K562 (cell line): ENCODE measurements around the gene STK16. TPM values are rescaled to one million over a fixed set of nuclear protein-coding genes. Genes with fewer than 3 reads are reported as not detected.
A peak's percentile ranks its signal among the peaks of the same experiment; 100 is the strongest.

Source experiments
- ARNT ChIP-seq, 2 experiments: fragments of 450-650 bp; IDR thresholded peaks; 2 replicates each; pipeline ENCODE4 v1.6.1; 2016; ENCODE audit warnings: mild to moderate bottlenecking in 1 of 2
- CHD4 ChIP-seq: fragments of 200-600 bp; sonication (generic); IDR thresholded peaks from 3 replicates; pipeline ENCODE4 v1.6.1; 2012; ENCODE audit warnings: low read depth, mild to moderate bottlenecking, mixed read lengths, low read length, inconsistent platforms; ENCODE audit not compliant: insufficient read depth, insufficient replicate concordance, poor library complexity, severe bottlenecking
- ELK3 ChIP-seq: fragments of 450-650 bp; formaldehyde crosslinking; IDR thresholded peaks from 2 replicates; pipeline ENCODE4 v1.4.0; 2020; ENCODE audit warnings: mild to moderate bottlenecking
- EP300 ChIP-seq: IDR thresholded peaks from 2 replicates; pipeline ENCODE4 v1.6.1; 2012; ENCODE audit warnings: low read length, improper control_type of control experiment
- FOXK1 ChIP-seq: sonication (generic); formaldehyde crosslinking; IDR thresholded peaks from 2 replicates; pipeline ENCODE4 v1.8.0; 2022; ENCODE audit warnings: missing genetic modification reagents, mild to moderate bottlenecking, borderline replicate concordance
- JUND ChIP-seq, 2 experiments: IDR thresholded peaks; 2 replicates in 1 of 2; 3 replicates in 1 of 2; pipeline ENCODE4 v1.6.1; 2011; ENCODE audit warnings: borderline replicate concordance in 2 of 2, low read depth in 2 of 2, low read length in 2 of 2, improper control_type of control experiment in 1 of 2, missing biosample characterization in 1 of 2, missing genetic modification characterization in 1 of 2, missing genetic modification reagents in 1 of 2
- KDM5B ChIP-seq: fragments of 200-600 bp; sonication (generic); IDR thresholded peaks from 2 replicates; pipeline ENCODE4 v1.6.1; 2012; ENCODE audit warnings: low read depth, mild to moderate bottlenecking, moderate library complexity, low read length, control low read depth, inconsistent platforms; ENCODE audit not compliant: insufficient replicate concordance
- LCOR ChIP-seq: sonication (generic); formaldehyde crosslinking; IDR thresholded peaks from 2 replicates; pipeline ENCODE4 v1.8.0; 2022; ENCODE audit warnings: mild to moderate bottlenecking, missing genetic modification reagents
- MAX ChIP-seq: sonication (generic); formaldehyde crosslinking; IDR thresholded peaks from 2 replicates; pipeline ENCODE4 v1.9.0; 2022; ENCODE audit warnings: mild to moderate bottlenecking, missing genetic modification reagents
- MEF2D ChIP-seq: conservative IDR thresholded peaks from 2 replicates; pipeline ENCODE4 v1.6.1; 2016; ENCODE audit warnings: low read depth, missing genetic modification characterization, missing compliant biosample characterization
- NFYB ChIP-seq: IDR thresholded peaks from 2 replicates; pipeline ENCODE4 v1.6.1; 2011; ENCODE audit warnings: mild to moderate bottlenecking, moderate library complexity; ENCODE audit not compliant: insufficient read length; ENCODE audit errors: extremely low read depth
- PHF20 ChIP-seq: fragments of 450-650 bp; IDR thresholded peaks from 2 replicates; pipeline ENCODE4 v1.6.1; 2018; ENCODE audit not compliant: partially characterized antibody
- PPARD ChIP-seq: fragments of 250-450 bp; sonication (Bioruptor Pico); IDR thresholded peaks from 2 replicates; pipeline ENCODE4 v1.8.0; 2022; ENCODE audit warnings: inconsistent platforms, mild to moderate bottlenecking, moderate library complexity
- PTRF ChIP-seq: fragments of 450-650 bp; IDR thresholded peaks from 2 replicates; pipeline ENCODE4 v1.6.1; 2016; ENCODE audit warnings: mild to moderate bottlenecking, missing genetic modification characterization, missing compliant biosample characterization
- SRSF1 ChIP-seq: fragments of 200-400 bp; formaldehyde crosslinking; IDR thresholded peaks from 2 replicates; pipeline ENCODE4 v1.6.1; 2017; ENCODE audit warnings: mild to moderate bottlenecking, low read depth, low read length, moderate library complexity
- TRIM24 ChIP-seq, 2 experiments: fragments of 450-650 bp; IDR thresholded peaks; 2 replicates each; pipeline ENCODE4 v1.6.1; 2016
- ZBTB5 ChIP-seq: fragments of 450-650 bp; IDR thresholded peaks from 2 replicates; pipeline ENCODE4 v1.6.1; 2017; ENCODE audit warnings: antibody characterized with exemption
- ZNF232 ChIP-seq: sonication (generic); formaldehyde crosslinking; IDR thresholded peaks from 2 replicates; pipeline ENCODE4 v1.8.0; 2022; ENCODE audit warnings: mild to moderate bottlenecking, missing genetic modification reagents
- ZSCAN32 ChIP-seq: fragments of 450-650 bp; formaldehyde crosslinking; IDR thresholded peaks from 2 replicates; pipeline ENCODE4 v1.4.0; 2020; ENCODE audit warnings: mild to moderate bottlenecking, moderate library complexity
- polyA plus RNA-seq, 8 experiments: library from polyadenylated mRNA; depleted of rRNA in 4 of 8; stranded (reverse) in 5 of 8; unstranded in 3 of 8; fragments of >200 nt; fragmentation: Nextera tagmentation in 2 of 8; fragmentation: Illumina TruSeq in 1 of 8; extraction: Ambion mirVana in 2 of 8; extraction: Trizol in 1 of 8; gene quantifications; 2 replicates each; pipeline versions ENCODE4 v1.2.1 to v1.2.3, GENCODE V29; 2011 to 2014; ENCODE audit warnings: inconsistent platforms in 1 of 8, missing spikeins in 1 of 8
- total RNA-seq, 7 experiments: library from RNA; depleted of rRNA in 6 of 7; stranded (reverse); fragments of >200 nt in 6 of 7; fragmentation: Illumina TruSeq in 2 of 7; extraction: Trizol in 2 of 7; gene quantifications; 2 replicates each; pipeline versions ENCODE4 v1.2.1 to v1.2.3, GENCODE V29; 2011 to 2021; ENCODE audit warnings: low replicate concordance in 1 of 7
- TF ChIP-seq, protein P1 (sequence below): fragments of 450-650 bp; formaldehyde crosslinking; IDR thresholded peaks from 2 replicates; pipeline ENCODE4 v1.4.0; 2020; ENCODE audit warnings: mild to moderate bottlenecking, mixed read lengths
- TF ChIP-seq, protein P2 (sequence below): fragments of 250-450 bp; sonication (Bioruptor Pico); IDR thresholded peaks from 2 replicates; pipeline ENCODE4 v1.8.0; 2022; ENCODE audit warnings: inconsistent platforms, mild to moderate bottlenecking, moderate library complexity, borderline replicate concordance

Gene STK16
- total and polyA plus RNA-seq, 9 of the 15 experiments (the other 6 are each of a cell fraction or from before 2014, with no cell fraction given), result 5.4 to 36.2 (median 17.8) TPM

DNA sequence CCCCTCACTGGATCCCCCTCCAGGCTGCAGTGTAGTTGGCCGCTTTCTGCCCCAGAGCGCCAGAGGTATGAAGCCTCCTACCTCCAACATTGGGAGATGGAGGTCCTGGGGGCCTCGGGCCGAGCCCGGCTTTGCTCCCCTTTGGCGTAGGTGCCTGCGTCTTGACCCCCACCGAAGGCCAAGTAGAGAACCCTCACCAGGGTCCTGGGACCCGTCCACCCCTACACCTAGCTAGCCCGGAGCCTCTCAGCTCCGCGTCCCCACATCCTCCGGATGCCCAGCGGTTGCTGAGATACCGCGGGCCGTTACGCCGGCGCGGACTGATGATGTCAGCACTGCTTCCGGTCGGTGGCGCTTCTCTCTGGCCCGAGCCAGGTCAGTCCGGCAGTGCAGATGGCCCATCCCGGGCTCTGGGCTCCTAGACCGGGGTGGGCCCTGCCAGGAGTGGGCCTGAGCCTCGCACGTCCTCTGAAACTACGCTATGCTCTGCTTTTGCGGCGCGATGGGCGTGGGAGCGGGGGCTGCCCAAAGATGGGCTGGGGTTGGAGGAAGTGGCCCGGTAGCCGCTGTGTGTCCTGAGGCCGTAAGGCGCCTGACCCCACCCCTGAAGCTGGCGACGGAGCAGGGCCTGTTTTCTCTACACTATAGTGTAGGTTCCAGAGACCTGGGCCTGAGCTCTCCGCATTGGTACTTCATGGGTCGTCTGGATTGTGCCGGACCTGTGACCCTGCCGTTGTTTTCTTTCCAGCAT lies at the start of gene STK16, which contains the start of gene GLB1L (continued):
- TF ChIP-seq PTRF (tag) (no peak), ARNT (IDR thresholded peaks at IDR 0.05) (no peak), NFYB (no peak), KDM5B (peak; percentile 90), TRIM24 (IDR thresholded peaks at IDR 0.05) (no peak), ZSCAN32 (no peak), JUND (IDR thresholded peaks at IDR 0.05; ENCODE audit: borderline replicate concordance, low read depth, low read length) (peak; percentile 56; the same call in 1 of the 2 replicates), JUND (tag; IDR thresholded peaks at IDR 0.05; ENCODE audit: borderline replicate concordance, low read depth, low read length) (no peak; the same call in 2 of the 3 replicates), PPARD (CRISPR knock-in tag) (no peak), ZNF232 (no peak), CHD4 (no peak), MAX (CRISPR knock-in tag) (peak; percentile 77), MEF2D (tag) (no peak), SRSF1 (no peak), ZBTB5 (no peak), PHF20 (peak; percentile 92), ELK3 (CRISPR knock-in tag) (no peak), EP300 (peak; percentile 36; the same call in 1 of the 2 replicates), FOXK1 (CRISPR knock-in tag) (peak; percentile 48; the same call in 1 of the 2 replicates), LCOR (CRISPR knock-in tag) (0 out of 2 replicates have a peak, but pooled peaks have one; percentile 12)
- TF ChIP-seq, protein P1, sequence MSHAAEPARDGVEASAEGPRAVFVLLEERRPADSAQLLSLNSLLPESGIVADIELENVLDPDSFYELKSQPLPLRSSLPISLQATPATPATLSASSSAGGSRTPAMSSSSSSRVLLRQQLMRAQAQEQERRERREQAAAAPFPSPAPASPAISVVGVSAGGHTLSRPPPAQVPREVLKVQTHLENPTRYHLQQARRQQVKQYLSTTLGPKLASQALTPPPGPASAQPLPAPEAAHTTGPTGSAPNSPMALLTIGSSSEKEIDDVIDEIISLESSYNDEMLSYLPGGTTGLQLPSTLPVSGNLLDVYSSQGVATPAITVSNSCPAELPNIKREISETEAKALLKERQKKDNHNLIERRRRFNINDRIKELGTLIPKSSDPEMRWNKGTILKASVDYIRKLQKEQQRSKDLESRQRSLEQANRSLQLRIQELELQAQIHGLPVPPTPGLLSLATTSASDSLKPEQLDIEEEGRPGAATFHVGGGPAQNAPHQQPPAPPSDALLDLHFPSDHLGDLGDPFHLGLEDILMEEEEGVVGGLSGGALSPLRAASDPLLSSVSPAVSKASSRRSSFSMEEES (CRISPR knock-in tag), result no peak
- TF ChIP-seq, protein P2, sequence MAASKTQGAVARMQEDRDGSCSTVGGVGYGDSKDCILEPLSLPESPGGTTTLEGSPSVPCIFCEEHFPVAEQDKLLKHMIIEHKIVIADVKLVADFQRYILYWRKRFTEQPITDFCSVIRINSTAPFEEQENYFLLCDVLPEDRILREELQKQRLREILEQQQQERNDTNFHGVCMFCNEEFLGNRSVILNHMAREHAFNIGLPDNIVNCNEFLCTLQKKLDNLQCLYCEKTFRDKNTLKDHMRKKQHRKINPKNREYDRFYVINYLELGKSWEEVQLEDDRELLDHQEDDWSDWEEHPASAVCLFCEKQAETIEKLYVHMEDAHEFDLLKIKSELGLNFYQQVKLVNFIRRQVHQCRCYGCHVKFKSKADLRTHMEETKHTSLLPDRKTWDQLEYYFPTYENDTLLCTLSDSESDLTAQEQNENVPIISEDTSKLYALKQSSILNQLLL (CRISPR knock-in tag), result no peak
